IPS DF 4.7 (cell line): Measurements from ENCODE around the gene TBC1D20.
"Not testable (repeated sequence)": the region's sequence is repeated elsewhere in the genome, so short reads cannot be mapped to it uniquely, and the experiment has no call there.

ENCODE experiments used
- DNase-seq: peaks from one replicate; pipeline ENCODE4 v3.0.0-alpha.2; 2013; ENCODE audit warnings: low spot score; ENCODE audit errors: extremely low read depth

The TBC1D20 gene

DNA sequence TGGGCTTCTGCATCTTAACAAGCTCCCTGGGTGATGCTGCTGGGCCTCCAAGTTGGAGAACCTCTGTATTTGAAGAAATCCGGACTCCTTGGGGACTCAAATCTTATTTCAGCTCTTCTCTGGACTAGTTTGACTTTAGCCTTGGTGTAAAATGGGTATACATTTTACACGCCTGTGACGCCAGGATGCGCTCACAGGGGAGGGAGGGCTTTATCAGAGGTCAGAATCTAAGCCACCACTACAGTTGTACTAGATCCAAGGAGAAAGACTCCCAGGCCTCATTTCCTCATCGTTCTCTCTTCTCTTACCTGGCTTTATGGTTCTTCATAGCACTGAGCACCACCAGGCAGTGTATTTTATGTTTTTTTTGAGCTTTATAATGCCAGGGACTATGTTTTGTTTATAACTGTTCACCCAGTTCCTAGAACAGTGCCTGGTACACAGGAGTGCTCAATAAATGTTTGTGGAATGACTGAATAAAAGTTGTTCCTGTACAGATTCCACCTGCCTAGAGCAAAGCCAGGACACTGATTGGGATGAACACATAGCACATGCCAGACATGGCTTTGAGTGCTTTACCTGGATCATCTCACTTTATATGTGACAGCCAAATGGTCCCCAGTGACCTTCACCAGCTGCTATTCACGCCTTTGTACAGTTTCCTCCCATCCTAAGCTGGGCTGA, 59.3 kb downstream of the TBC1D20 start:
- DNase-seq = no peak

DNA sequence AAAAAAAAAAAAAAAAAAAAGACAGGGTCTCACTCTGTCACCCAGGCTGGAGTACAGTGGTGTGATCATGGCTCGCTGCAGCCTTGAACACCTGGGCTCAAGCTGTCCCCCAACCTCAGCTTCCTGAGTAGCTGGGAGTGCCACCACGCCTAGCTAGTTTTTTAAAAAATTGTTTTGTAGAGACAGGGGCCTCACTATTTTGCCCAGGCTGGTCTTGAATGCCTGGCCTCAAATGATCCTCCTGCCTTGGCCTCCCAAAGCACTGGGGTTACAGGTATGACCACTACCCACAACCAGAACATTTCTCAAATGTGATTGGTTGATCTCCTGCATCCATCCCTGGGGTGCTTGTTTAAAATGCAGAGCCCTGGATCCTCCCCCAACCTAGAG, 59.8 kb downstream of the TBC1D20 start:
- no peak for DNase-seq

DNA sequence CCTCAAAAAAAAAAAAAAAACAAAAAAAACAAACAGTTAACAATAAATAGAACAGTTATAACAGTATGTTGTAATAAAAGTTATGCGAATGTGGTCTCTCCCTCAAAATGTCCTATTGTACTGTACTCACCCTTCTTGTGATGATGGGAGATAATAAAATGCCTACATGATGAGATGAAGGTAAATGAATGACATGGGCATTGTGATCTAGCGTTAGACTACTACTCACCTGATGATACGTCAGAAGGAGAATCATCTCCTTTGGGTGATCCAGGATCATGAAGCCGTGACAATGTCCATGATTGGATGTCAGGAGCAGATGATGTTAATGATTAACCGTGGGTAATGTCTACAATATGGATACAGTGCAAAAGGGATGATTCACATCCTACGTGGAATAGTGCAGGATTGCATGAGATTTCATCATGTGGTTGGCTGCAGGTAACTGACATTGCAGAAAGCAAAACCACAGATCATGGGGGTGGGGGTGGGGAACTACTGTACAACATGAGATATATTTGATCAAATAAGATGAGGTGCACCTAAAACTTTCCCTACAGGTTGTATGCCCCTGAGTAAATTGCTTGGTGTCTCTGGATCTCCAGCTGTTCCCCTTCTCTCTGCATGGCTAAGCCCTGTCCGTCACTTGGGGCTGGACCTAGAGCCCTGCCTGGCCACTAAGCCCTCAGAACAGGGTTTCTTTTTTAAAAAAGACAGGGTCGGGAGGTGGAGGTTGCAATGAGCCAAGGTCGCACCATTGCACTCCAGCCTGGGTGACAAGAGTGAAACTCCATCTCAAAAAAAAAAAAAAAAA, 60.4 kb downstream of the TBC1D20 start:
- DNase-seq = no peak

DNA sequence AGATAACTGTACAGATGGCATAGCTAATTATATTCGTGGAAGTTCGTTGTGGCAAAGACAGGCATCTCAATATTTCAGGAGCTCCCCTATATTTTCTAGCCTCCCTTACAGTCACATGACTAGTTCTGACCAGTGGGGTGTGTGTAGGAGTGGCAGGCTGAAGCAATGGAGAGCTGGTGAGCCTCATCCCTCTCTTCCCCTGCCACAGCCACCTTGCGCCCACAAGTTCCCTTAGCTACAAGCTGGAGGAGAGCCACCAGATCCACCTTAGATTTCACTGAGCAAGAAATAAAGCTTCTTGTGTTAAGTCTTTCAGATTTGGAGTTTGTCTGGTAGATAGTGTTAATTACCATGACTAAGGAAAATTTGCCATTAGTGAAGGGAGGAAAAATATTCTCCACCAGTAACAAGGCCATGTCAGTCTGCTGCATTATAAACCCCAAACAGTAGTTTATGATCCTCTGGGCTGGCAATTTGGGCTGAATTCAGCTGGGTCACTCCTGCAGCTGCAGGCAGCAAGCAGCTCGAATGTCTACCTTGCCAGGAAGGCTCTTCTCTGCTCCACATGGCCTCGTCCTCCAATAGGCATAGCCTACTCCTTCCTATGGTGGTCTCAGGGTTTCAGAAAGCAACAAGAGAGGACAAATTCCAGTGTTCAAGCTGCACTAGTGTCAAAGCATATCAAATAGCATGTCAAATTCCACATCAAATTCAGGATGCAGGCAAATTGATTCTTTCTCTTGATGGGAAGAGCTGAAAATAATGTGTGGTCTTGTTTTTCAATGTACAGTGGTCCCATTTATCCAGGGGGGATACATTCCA, 61.7 kb downstream of the TBC1D20 start:
- DNase-seq = no peak

- DNase-seq = no peak
These were observed 62.2 kb downstream of the TBC1D20 start for GRCh38 chr20:400128-400453.

DNA sequence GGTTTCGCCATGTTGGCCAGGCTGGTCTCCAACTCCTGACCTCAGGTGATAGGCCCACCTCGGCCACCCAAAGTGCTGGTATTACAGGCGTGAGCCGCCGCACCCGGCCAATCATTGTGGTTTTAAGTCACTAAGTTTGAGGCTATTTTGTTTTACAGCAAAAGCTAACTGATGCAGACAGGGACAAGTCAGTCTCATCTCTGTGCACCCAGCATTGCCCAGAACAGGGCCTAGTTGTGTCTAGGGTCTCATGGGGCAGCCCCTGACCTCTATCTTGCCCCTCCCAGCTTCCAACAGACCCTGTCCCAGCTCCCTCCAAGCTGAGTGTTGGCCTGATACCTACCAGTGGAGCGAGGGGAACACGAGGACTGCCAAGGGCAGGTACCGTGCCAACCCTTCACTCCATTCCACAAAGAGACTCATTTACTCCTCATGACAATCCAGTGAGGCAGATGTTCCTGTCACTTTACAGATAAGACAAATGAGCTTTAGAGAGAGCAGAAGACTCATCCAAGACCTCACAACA, 63.1 kb downstream of the TBC1D20 start:
- DNase-seq = no peak

GRCh38 chr20:397432-398237, 64.7 kb downstream of the TBC1D20 start:
- DNase-seq = no peak

DNA sequence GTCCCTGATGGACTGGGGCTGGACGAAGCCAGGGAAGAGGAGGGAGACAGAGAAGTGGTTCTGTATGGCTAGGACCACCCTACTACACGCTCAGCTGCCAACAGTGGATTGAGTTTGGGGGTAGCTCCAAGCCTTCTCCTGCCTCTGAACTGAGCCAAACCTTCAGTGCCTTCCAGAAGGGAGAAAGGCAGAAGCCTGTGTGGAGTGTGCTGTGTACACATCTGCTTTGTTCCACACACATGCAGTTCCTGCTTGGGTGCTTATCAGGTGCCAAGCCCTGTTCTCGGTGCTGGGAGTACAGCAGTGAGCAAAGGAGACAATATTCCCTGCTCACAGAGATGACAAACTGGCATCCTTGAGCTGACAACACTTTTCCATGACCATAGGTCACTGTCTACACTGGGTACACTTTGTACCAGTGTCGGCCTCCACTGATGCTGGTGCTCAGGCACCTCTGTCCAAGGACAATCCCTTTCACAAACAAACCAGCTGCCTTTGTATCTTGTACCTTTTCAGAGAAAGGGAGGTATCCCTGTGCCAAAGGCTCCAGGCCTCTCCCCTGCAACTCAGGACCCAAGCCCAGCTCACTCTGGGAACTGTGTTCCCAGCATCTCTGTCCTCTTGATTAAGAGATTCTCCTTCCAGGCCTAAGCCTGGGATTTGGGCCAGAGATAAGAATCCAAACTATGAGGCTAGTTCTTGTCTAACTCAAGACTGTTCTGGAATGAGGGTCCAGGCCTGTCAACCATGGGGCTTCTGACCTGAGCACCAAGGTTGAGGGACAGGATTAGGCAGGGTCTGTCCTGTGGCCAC, 65.5 kb downstream of the TBC1D20 start:
- DNase-seq = no peak

- no peak for DNase-seq
These were observed 66.1 kb downstream of the TBC1D20 start for GRCh38 chr20:396252-396618.

GRCh38 chr20:393296-393695, 69.0 kb downstream of the TBC1D20 start:
- not testable (repeated sequence) for DNase-seq

- no peak for DNase-seq
These were observed 71.2 kb downstream of the TBC1D20 start for GRCh38 chr20:391041-391711.

GRCh38 chr20:389220-389619, 73.1 kb downstream of the TBC1D20 start:
- DNase-seq = no peak

DNA sequence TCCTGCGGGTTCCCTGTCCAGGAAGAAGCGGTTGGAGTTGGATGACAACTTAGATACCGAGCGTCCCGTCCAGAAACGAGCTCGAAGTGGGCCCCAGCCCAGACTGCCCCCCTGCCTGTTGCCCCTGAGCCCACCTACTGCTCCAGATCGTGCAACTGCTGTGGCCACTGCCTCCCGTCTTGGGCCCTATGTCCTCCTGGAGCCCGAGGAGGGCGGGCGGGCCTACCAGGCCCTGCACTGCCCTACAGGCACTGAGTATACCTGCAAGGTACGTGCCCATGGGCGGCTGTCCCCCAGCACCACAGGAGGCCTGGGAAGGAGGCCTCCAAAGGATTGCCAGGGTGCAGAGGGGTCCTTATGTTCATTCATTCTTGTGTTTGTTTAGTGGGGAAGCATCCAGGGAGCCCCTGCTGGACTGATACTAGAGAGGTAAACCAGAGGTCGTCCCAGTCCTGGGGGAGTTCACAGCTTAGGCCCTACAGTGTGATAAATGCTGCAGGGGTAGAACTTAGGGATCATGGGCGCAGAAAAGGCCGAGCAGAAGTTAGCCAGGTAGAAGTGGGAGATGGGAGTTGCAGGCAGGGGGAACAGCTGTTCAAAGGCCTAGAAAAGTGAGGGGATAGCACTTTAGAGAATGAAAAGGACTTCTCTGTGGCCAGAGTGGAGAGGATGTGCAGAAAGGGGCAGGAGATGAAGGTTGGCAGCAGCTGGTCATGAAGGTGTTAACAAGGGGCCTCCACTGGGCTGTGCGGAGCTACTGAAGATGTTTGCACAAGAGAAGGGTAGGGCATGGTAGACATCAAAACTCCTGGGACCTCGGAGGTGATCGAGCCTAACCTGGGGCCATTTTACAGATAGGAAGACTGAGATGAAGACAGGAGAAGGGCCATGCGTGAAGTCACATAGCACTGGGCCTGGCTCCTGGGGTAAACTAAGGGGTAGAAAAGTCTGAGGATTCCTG, 74.0 kb downstream of the TBC1D20 start:
- no peak for DNase-seq

DNA sequence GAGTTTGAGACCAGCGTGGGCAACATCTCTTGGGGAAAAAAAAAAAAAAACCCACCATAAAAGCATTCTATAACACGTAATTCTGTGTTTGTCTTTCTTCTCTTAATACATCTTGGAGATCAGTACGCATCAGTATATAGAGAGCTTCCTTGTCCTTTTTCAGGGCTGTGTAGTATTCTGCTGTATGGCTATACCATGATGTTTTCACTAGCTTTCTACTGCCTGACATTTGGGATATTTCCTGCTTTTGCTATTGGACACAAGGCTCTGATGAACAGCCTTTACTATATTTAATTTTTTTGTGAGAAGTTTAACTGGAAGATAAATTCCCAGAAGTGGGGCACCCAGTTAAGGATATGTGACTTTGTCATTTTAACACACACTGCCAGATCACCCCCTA, 74.8 kb downstream of the TBC1D20 start:
- no peak for DNase-seq

GRCh38 chr20:386634-387033, 75.7 kb downstream of the TBC1D20 start:
- not testable (repeated sequence) for DNase-seq
